ENCODE measurements around the gene LGALS7B. TPM values are rescaled to one million over a fixed set of nuclear protein-coding genes. Genes with fewer than 3 reads are reported as not detected.

LGALS7B gene
- not detected for total RNA-seq

DNA sequence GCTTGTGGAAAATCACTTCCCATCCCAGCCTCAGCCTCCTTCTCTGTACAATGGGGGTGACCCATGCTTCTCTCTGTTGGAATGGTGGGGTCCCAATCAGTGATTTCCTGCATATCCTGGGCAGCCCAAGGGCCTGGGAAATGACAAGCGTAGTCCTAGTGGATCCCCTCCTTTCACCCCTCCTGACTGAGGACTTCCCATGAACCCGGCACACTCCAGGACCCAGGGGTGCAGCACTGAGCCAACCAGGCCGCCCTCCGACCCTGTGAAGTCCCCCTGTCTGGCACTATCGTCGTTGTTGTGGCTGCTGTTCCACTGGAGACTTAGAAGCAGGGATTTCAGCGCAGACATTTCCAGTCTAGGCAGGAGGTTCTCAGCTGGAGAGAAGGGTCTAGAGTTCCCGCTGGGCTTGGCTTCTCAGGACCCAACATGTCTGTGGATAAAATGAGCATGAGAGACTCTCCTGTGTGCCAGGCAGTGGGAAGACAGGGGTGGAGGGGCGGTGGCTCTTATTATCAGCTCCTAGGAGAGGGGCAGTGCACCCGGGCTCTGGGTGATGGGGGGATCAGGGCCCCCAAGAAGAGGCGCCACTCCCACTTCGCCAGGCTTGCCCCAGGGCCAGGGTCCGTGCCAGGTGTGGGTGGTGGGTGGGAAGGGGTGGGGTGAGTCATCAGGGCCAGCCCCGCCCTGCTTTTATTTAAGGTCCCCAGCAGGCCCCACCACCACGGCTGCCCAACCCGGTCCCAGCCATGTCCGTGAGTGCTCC lies at the start of gene LGALS7B:
Gene LGALS7B, plus strand, starts transcription at position 723 of the 766 bp plus-strand sequence. Its CDS starts 27 bp downstream, at position 750.
- TF ChIP-seq CTCF (IDR thresholded peaks at IDR 0.05) = no peak
- ATAC-seq (ENCODE audit: low FRiP score) = no peak
- DNase-seq (ENCODE audit: low spot score) = no peak

GRCh38 chr19:38739440-38740256 lies 49.4 kb upstream of the LGALS7B start:
- TF ChIP-seq CTCF (IDR thresholded peaks at IDR 0.05) = no peak
- ATAC-seq (ENCODE audit: low FRiP score) (no peak), DNase-seq (ENCODE audit: low spot score) (no peak)

- no peak for ATAC-seq (ENCODE audit: low FRiP score)
- DNase-seq (ENCODE audit: low spot score) = no peak
- TF ChIP-seq CTCF (IDR thresholded peaks at IDR 0.05) = no peak
Measured at GRCh38 chr19:38740257-38740592, 48.8 kb upstream of the LGALS7B start.

DNA sequence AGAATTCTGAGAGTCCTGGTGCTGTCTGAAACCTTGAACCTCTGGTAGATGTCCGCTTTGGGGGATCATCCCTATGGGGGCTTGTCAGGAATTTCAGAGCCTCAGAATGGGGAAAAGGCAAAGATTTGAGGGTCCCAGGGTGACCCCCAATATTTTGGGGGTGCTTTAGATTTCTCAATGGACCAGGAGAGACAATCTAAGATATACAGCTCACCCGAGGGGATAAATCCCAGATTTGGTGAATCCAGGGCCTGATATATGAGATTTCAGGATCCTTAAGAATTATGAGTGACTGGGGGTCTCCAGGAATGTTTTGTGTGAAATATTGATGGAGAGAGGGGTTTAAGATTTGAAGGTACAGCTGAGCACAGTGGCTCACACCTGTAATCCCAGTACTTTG lies 48.1 kb upstream of the LGALS7B start:
- ATAC-seq (ENCODE audit: low FRiP score) = no peak
- DNase-seq (ENCODE audit: low spot score) = no peak
- no peak for TF ChIP-seq CTCF (IDR thresholded peaks at IDR 0.05)

- ATAC-seq (ENCODE audit: low FRiP score) (no peak), DNase-seq (ENCODE audit: low spot score) (no peak)
- no peak for TF ChIP-seq CTCF (IDR thresholded peaks at IDR 0.05)
Measured at GRCh38 chr19:38741670-38742069, 47.3 kb upstream of the LGALS7B start.

DNA sequence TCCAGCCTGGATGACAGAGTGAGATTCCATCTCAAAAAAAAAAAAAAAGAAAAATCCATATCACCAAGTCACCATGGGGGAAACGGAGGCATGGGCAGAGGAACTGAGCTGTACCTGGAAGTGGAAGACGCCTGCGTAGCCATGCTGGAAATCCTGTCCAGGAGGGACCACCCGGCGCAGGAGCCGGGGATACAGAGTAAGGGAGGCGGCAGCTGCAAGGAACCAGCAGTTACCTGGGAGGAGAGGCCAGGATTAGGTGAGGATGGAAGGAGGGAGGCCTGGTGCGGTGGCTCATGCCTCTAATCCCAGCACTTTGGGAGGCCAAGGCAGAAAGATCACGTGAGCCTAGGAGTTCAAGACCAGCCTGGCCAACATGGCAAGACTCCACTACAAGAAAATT lies 46.7 kb upstream of the LGALS7B start:
- ATAC-seq (ENCODE audit: low FRiP score) (no peak), DNase-seq (ENCODE audit: low spot score) (no peak)
- no peak for TF ChIP-seq CTCF (IDR thresholded peaks at IDR 0.05)
